SK-N-SH treated with all-trans-retinoic acid at 6 μM for 48 hours (cell line): Measurements from ENCODE around the gene CERS5.

Experiments
- ATAC-seq: fragments of 200-7000 bp; cut with Tn5 transposase; 3 replicates; pipeline ENCODE4 v1.9.1; 2020; ENCODE audit warnings: mild to moderate bottlenecking, moderate library complexity
- ARNTL ChIP-seq: fragments of 450-650 bp; formaldehyde crosslinking; IDR thresholded peaks from 2 replicates; pipeline ENCODE4 v1.5.0; 2020; ENCODE audit warnings: low read depth, mild to moderate bottlenecking, moderate library complexity, borderline replicate concordance
- BACH2 ChIP-seq: fragments of 250-450 bp; sonication (Bioruptor Pico); IDR thresholded peaks from 2 replicates; pipeline ENCODE4 v1.9.0; 2021; ENCODE audit warnings: mild to moderate bottlenecking, borderline replicate concordance
- CSDC2 ChIP-seq: fragments of 250-450 bp; sonication (Bioruptor Pico); IDR thresholded peaks from 2 replicates; pipeline ENCODE4 v1.5.0; 2020; ENCODE audit warnings: mild to moderate bottlenecking, moderate library complexity
- GLIS3 ChIP-seq: fragments of 250-450 bp; sonication (Bioruptor Pico); IDR thresholded peaks from 2 replicates; pipeline ENCODE4 v1.5.0; 2020; ENCODE audit warnings: mild to moderate bottlenecking, moderate library complexity
- ISL1 ChIP-seq: fragments of 250-450 bp; sonication (Bioruptor Pico); IDR thresholded peaks from 2 replicates; pipeline ENCODE4 v2.1.2; 2022; ENCODE audit warnings: mild to moderate bottlenecking, moderate library complexity
- OSR1 ChIP-seq: fragments of 250-450 bp; sonication (Bioruptor Pico); IDR thresholded peaks from 2 replicates; pipeline ENCODE4 v1.8.0; 2022; ENCODE audit warnings: moderate library complexity, mild to moderate bottlenecking, inconsistent platforms
- POU6F1 ChIP-seq: fragments of 250-450 bp; sonication (Bioruptor Pico); IDR thresholded peaks from 2 replicates; pipeline ENCODE4 v1.8.0; 2021; ENCODE audit warnings: low read depth, mild to moderate bottlenecking, moderate library complexity, borderline replicate concordance
- TCF4 ChIP-seq: fragments of 250-450 bp; sonication (Bioruptor Pico); IDR thresholded peaks from 2 replicates; pipeline ENCODE4 v1.8.0; 2021; ENCODE audit warnings: mild to moderate bottlenecking, moderate library complexity, borderline replicate concordance
- TOX ChIP-seq: fragments of 250-450 bp; sonication (Bioruptor Pico); IDR thresholded peaks from 2 replicates; pipeline ENCODE4 v1.8.0; 2021; ENCODE audit warnings: mild to moderate bottlenecking, moderate library complexity, borderline replicate concordance
- TSHZ2 ChIP-seq: fragments of 250-450 bp; sonication (Bioruptor Pico); IDR thresholded peaks from 2 replicates; pipeline ENCODE4 v1.5.0; 2020; ENCODE audit warnings: mild to moderate bottlenecking, moderate library complexity
- ZFP30 ChIP-seq: fragments of 450-650 bp; formaldehyde crosslinking; IDR thresholded peaks from 2 replicates; pipeline ENCODE4 v1.5.0; 2022; ENCODE audit warnings: mild to moderate bottlenecking, moderate library complexity
- ZNF70 ChIP-seq: fragments of 450-650 bp; formaldehyde crosslinking; IDR thresholded peaks from 2 replicates; pipeline ENCODE4 v1.5.0; 2020; ENCODE audit warnings: mild to moderate bottlenecking, moderate library complexity
- ZNF8 ChIP-seq: fragments of 450-650 bp; formaldehyde crosslinking; IDR thresholded peaks from 2 replicates; pipeline ENCODE4 v1.5.0; 2020; ENCODE audit warnings: mild to moderate bottlenecking, moderate library complexity

The CERS5 gene

GRCh38 chr12:50081096-50081808 lies 85.9 kb downstream of the CERS5 start (continued):
- TF ChIP-seq TSHZ2 (CRISPR knock-in tag) (no peak), ARNTL (CRISPR knock-in tag) (no peak)

- TF ChIP-seq OSR1 (CRISPR knock-in tag), result no peak
- TF ChIP-seq TCF4, result no peak
- no peak for TF ChIP-seq BACH2 (CRISPR knock-in tag)
- TF ChIP-seq CSDC2 (CRISPR knock-in tag), result no peak
- no peak for TF ChIP-seq GLIS3 (CRISPR knock-in tag)
- no peak for TF ChIP-seq ZNF70
- no peak for TF ChIP-seq ISL1 (CRISPR knock-in tag)
- TF ChIP-seq POU6F1 (CRISPR knock-in tag), result no peak
- TF ChIP-seq TOX (CRISPR knock-in tag), result no peak
- TF ChIP-seq TSHZ2 (CRISPR knock-in tag), result no peak
- TF ChIP-seq ZNF8, result no peak
- TF ChIP-seq ZFP30 (CRISPR knock-in tag), result no peak
- ATAC-seq, result no peak
These were observed 87.4 kb downstream of the CERS5 start for GRCh38 chr12:50079771-50080170.
